Measurements from ENCODE around the gene GRIK2.

GRIK2 gene

DNA sequence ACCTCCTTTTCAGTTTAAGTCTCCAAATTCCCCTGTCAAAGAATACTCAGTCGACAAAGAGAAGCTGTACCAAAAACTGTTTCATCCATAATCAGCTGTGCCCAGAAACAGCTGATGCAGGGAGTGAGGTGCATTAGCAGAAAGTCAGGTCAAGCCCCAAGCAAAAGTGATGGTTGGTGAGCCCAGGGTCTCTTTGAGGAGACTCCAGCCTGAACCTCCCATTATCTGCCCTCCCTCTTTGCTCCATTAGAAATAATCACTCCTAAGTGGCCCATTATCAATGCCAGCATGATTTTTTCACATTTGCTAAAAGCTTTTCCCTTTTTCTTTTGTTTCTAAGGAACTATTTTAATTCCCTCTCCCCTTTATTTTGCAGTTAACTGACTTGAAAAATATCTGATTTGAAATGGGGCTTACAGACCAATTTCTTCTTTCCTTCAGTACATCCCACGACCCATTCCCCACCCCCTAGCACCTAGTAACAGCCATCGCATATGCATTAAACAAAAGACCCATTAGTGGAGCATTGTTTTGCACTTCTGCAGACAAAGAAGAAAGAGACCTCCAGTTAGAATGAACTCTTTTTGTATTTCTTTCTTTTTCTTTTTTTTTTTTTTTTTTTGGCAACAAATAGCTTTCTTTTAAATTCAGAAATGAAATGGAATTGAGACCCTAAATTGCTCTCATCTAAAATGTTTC, 257.0 kb downstream of the GRIK2 start:
- no peak for DNase-seq

DNA sequence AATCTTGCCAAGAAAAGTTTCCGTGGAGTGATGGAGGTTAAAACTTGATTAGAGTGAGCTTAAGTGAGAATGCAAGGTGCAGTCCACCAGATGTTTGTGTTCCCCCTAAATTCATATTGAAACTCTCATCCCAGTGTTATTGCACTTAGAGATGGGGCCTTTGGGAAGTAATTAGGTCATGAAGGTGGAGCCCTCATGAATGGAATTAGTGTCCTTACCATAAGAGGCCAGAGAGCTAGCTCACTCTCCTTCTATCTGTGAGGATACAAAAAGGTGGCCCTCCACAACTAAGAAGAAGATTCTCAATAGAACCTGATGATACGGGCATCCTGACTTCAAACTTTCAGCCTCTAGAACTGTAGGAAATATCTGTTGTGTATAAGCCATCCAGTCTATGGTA, 258.6 kb downstream of the GRIK2 start:
- no peak for DNase-seq

DNA sequence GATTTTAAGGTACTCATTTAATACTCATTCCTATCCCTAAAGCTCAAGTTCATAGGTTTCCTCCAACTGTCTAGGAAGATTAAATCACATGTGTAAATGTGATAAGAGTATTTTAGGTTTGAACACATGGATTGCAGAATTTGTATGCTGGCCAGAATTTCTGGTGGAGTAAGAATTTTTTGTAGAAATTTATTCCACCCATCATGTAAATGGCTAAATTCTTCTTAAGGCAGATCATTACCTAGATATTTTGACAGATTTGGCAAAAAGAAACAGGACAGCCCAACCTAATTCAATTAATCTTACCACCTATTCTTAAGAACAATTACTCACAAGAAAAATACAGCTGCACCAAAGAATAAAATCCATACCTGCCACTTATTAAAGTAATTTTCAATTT, 261.6 kb downstream of the GRIK2 start:
- DNase-seq = no peak

DNA sequence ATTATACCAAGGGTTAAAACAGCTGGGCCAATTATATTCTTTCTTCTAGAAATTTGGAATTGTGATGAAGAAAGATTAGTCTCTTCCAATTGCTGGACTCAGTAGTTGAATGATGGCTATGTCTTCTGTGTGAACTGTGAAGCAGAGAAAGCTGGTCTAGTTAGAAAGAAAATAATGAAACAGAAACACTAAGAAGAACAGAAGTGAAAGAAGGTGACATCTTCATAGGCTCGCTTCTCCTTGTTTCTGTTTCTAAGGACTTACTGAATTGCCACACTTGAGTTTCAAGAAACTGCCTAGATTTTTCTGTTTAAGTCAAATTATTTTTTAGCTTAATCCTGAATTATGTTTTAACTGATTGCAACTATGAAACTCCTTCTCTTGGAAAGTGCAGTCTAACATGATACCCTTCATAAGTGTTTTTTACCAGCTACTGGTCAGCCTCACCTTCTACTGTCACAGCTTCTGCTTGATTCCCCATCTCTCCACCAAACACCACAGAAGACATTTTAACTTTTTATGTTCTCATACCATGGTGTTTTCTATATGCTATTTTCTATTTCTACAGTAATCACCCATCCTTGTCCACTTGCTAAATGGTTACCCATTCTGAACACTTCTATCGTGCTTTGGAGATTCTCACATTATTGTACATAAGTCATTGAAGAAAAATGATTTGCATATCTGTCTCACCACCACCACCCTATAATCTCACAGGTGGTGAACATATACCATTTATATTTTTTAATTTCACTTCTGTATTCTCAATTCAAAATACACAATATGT, 268.8 kb downstream of the GRIK2 start:
- DNase-seq = no peak

DNA sequence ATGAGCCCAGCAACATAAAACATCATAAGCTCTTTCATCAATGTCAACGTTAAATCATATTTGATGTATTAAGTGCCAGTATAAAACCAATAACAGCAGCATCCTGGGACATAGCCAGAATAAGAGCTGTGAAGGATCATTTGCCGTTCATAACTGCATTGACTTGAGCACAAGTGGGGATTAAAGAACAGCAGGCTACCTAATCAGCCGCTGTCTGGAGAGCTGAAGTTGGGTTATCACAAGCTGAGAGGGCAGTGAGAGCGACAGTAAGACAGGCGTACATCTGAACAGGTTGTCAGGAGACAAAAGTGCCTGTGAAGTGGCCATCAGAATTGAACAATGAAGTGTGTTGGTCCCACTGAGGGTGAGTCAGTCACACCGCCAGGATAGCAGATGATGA, 269.6 kb downstream of the GRIK2 start:
- peak in 1 of 2 experiments; percentile 57 for DNase-seq

DNA sequence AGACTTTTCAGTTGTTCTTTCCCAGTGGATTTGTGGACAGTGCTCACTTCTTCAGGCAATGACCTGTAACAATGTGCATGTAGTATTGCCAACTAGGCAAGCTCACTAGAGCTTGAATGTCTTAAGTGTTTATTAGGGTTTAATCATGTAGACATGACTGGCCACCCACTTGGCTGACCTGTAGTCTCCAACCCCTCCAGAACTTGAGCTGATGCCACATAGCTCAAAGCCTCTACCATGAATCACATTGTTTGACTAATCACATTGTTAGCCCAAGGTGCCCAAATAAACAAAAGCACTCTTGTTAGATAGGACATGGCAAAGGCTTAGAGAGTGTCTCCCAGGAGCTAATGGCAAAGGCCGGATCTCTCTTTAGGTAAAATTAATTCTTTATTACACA, 272.7 kb downstream of the GRIK2 start:
- DNase-seq = peak in 1 of 2 experiments; percentile 17

DNA sequence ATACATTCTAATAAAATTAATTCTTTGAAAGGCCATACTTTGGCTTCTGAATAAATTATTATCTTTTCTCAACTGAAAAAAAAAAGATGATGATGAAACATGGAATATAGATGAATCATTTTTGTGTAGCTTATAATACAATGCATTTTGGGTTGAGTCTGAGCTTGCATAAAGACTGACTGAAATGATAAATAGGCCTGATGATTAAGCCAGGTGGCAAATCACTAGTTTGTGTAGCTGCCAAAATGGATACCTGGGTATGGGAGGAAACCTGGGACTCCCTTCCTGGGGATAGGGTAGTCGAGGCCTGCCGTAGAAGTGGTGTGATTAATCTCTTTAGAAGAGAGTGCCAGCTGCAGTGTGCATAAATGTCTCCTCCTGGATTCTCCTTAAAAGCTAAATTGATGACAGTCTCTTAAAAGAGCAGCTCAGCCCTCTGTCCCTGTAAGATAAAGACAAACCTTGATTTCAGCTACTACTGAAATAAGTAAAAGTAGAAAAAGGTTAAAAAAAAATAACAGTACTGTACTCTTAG, 275.1 kb downstream of the GRIK2 start:
- DNase-seq = peak; percentile 74 to 90

DNA sequence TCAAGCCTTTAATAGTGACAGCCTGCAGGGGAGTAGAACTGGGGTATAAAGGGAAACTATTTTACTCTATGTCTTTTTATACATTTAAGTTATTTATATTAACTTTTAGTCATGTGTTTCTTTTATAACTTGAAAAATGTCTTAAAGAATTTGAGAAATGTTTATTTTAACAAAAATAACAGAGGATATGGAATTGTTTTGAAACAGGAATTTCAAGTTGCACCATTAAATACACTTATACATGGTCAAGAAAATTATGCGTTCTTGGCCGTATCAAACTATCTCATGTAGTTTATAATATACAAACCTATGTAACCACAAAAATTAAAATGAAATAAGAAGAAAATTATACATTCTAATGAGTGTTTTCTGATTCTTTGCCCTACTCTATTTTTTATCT, 282.7 kb downstream of the GRIK2 start:
- no peak for DNase-seq

DNA sequence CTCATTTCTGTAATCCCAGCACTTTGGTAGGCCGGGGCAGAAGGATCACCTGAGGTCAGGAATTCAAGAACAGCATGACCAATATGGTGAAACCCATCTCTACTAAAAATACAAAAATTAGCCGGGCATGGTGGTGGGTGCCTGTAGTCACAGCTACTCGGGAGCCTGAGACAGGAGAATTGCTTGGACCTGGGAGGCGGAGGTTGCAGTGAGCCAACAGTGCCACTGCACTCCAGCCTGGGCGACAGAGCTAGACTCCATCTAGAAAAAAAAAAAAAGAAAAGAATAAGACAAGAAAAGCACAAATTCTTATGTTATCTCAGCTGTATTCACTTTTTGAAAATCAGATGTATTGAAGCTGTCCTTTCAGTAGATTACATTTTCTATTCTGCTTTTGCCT, 289.4 kb downstream of the GRIK2 start:
- DNase-seq = no peak

DNA sequence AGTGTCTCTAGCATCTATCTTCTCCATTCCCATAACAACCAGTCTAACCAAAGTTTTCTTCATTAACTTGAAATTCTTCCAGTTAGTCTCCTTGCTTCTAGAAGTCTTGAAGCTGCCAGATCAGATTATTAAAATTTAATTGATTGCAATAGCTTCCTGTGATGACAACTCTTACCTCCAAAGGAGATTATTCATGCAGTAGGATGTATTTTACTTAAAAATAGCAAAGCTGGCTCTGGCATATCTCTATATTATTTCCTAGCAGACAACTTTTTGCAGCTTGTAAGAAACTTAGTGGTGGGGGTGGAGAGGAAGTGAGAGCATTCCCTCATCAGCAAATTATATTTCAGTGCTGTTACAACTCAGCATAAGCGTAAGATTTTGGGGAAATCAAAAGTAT, 290.4 kb downstream of the GRIK2 start:
- no peak for DNase-seq

DNA sequence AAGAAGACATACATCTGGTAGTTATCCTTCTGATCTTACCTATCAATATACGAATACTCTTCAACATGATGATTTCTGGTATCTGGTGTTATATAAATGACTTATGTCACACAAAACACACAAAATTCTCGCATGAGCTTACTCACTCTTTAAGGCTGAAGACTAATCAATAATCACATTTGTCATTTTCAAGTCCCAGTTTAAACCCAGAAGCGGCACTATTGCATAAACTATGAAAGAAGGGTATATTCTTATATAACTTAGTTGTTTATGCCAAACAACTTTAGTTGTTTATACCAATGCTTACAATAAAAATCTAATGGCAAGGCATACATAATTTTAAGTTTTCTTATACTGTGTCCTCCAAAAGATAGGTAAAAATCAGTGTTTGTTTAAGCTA, 293.1 kb downstream of the GRIK2 start:
- DNase-seq = no peak

DNA sequence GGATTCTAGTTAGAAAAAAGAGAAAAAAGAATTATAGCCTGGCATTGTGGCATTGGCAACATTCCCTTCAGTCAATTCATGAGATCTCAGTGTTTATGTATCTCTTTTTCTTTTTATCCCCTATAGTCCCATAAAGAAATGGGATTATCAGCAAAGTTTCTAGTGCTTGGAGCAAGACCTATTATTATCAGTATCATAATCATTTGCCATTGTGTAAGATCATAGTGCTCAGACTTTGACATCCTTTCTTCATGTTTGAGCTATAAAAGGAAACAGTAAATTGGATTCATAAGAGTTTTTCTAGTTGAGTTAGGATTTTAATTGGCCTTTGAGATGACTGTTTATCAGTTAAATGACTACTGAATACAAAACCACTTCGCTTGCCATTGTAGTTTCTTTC, 295.6 kb downstream of the GRIK2 start:
- no peak for DNase-seq

DNA sequence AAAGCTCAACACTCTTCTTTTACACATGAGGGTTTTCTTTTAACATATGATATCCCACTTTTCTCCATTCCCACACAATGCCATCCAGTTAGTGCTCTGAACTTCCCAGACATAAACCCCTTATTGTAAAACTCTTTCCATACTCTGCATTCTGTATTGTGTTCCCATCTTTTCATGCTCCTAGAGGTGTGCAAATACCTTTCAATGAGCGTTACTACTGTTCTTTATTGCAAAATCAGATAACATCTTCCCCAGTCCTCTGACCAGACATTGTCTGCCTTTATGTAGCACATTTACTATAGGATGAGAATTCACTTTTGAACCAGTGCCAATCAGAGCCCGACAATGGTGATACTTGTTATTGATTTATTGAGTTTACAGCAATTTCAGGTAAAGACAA, 296.2 kb downstream of the GRIK2 start:
- no peak for DNase-seq

DNA sequence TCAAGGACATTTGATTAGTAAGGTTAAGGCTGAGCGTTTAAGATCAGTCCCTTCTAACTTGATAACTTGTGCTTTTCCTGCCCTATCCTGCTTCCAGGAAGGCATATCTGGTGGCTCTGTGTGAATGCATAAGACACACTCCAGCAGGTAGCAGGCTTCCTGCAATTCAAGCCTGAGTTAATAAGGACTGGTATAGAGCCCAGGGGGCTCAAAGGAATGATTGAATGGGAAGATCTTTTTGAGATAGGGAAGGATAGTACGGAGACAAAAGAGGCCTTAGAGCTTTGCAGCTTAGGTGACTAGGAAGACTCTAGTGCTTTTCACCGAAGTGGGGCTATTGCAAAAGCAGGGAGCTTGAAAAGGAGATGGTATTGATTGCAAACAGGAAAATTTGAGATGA, 307.1 kb downstream of the GRIK2 start:
- DNase-seq = no peak

DNA sequence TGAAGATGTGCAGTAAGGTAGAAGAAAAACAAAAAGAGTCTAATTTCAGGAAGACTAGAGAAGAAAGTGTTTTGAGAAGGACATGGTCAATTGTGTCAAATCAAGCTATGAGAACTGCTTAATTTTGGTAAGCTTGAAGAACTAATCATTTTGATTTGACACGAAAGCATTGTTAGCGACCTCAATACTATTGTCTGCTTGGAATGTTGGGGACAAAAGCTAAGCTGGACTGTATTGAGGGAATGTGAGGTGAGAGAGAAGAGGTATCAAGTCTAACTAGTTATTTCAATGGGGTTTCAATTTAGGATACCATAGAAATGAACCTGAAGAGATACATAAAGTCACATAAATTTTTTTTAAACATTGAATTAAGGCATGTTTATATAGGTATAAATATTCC, 309.8 kb downstream of the GRIK2 start:
- DNase-seq = no peak

DNA sequence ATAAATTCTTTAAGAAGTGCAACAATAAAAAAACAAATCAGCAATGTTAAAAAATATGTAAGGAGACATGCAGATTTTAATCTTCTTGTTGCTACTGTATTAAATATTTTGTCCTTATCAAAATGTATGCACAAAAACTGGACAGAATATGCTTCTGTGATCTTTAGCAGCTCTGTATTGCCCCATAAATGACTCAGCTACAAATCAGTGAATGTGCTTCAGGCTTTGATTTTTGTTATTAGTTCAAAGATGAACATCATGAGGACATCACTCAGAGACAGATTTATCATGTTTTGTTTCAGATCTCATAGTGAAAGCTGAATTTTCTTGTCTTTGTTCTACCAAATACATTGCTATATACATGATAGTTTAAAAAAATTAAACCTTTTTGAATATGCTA, 312.4 kb downstream of the GRIK2 start:
- DNase-seq = no peak

DNA sequence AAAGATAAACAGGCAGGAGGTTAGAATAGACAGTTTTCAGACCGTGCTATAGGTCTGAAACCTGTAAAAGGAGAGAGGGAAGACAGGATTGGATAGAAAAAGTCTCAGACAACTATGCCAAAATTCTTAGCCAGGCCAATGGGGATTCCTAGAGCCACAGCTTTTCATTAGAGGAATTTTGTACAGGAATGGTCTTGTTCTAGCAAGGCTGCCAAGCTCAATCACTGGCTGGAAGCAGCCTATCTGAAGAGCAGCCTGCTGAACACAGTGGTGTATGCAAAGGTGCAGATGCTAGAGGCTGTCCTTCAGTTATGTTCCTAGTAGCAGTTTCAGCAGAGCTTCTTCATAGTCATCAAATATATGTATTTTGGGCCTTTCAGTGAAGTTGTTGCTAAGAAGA, 313.1 kb downstream of the GRIK2 start:
- DNase-seq = no peak

DNA sequence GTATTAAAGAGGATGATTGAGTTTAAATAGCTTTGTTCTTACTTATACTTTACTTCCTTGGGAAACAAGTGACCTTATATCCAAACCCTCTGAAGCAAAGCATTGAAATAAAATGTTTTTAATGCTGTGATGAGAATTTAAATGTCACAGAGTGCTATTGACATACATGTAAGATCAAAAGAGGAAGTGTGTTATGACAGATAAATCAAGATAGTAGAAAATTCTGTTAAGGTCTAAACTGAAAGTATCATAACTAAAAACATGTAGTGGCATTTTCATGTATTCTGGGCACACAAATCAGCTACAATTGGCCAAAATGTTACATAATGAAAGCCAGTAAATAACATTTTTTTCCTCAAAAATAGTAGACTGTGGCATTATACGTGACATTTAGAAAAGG, 318.0 kb downstream of the GRIK2 start:
- DNase-seq = no peak

DNA sequence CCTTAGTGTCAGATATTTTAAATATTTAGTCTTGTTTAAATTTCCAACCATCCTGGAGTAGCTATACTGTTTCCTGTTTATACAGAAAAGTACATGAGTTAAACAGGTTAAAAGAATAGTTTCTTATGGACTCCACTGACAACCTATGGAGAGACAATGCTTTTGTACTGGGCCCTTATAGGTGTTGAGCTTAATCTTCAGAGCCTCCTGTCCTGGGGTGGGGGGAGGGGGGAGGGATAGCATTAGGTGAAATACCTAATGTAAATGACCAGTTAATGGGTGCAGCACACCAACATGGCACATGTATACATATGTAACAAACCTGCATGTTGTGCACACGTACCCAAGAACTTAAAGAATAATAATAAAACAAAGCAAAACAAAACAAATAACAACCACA, 322.9 kb downstream of the GRIK2 start:
- DNase-seq = no peak

DNA sequence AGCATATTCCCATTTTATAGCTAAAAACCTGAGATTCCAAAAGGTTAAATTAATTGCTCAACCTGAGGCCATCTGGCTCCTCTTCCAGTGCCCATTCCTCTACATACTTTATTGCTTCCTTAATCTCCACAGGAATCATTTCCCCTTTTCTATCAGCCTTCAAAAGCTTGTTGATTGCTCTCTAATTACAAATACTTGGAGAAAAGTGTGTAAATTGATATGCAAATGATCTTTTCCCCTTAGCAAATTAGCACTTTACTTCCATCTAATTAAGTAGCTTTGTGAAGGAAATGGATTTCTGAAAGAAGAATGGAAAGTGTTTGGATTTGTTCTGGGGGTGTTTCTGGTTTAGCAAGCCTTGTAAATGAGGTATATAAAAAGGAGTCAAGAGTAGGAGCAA, 323.3 kb downstream of the GRIK2 start:
- peak in 1 of 2 experiments; percentile 16 for DNase-seq

DNA sequence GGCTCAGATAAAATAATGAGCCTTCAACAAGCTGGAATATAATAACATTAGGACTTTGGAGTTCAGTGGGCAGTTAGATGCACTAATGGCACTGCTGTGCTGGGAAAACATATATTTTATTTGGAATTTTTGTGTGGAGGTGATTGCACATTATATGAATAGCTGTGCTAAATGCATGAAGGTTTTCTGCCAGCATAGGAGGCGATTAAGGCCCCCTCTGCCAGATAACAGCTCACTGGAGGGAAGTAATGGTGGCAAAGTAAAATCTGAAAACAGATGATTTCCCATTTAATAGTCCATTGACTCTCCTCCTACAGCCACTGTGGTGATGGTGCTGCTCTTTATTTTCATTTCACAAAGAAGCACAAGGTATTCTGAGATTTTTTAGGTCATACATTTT, 326.0 kb downstream of the GRIK2 start:
- DNase-seq = no peak

DNA sequence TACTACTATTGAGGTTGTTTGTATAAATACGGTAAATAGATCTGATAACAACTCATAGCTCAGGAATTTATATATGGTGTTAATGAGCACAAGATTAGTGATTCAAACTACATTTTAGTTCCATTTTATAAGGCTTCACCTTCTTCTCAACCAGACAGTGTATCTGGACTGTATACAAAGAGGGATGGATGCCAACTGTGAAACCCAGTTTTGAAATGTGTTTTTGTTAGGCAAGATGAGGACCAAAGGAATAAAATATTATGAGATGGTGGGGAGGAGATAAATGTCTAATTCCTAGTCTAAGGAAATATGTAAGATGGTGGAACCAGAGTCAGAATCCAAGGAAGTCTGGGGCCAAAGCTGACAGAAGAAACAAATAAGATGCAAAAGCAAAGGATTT, 329.0 kb downstream of the GRIK2 start:
- DNase-seq = no peak

DNA sequence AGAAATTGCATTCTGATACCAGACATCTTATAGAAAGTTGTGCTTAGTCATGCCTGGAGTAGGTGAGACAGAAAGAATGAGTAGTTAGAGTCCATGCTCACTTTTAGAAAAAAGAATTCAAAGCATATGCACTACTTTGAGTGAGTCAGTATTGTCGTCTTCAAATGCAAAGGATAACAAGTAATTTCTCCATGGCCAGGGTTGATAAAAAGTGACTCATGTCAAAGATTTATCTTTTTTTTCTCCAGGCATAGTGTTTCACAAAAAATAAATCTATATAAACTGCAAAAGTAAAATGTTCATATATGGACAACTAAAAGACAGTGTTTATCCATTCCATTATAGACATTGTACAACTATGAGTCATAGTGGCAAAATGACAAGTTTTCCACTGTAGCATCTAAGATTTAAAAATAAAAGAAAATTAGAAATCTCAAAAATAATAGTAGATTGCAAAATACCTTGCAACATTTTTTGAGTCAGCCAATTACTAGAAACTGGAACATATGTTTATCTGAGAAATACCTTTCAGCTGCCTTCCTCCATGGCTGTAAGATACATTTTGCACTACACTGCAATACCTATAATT, 329.6 kb downstream of the GRIK2 start:
- no peak for DNase-seq

DNA sequence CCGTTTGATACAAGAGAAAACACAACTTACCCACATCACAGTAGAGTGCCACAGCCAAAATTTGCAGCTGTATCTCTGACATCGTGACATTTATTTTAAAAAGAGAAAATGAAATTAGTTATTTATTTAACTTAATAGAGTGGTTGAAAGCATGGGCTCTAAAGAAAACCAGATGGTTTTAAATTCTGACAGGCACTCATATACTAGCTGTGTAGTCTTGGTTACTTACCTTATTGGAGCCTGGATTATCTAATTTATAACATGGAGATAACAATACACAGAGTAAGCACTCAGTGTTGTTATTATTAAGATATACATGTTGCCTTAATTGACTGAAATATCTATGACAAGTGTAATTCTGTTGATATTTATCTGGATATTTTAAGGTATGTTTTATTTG, 334.9 kb downstream of the GRIK2 start:
- no peak for DNase-seq

Measured in NCI-H2081 (cell line).